Calu3 (cell line): ENCODE measurements around the gene TTLL11. TPM values are rescaled to one million over a fixed set of nuclear protein-coding genes. Genes with fewer than 3 reads are reported as not detected.

ENCODE experiments used
- BruUV-seq: library from RNA; stranded (reverse); fragments of 400-500 nt; replicated peaks from 2 replicates; lab custom pipeline; 2021; lab: Mats Ljungman, UMichigan
- CTCF ChIA-PET: fragments of 300-600 bp; sonication (Branson Sonifier 250); formaldehyde crosslinking; loops from one replicate; lab custom pipeline; 2022; ENCODE audit warnings: antibody characterized with exemption; lab: Charles Lee
- DNase-seq: peaks from one replicate; pipeline ENCODE4 v3.0.0; 2022
- H3K27ac Mint-ChIP-seq: one replicate; pipeline ENCODE4 v1.8.0; 2022; ENCODE audit warnings: mixed read lengths; ENCODE audit not compliant: unreplicated experiment
- H3K27me3 Mint-ChIP-seq: one replicate; pipeline ENCODE4 v1.8.0; 2022; ENCODE audit warnings: mixed read lengths; ENCODE audit not compliant: unreplicated experiment
- H3K36me3 Mint-ChIP-seq: one replicate; pipeline ENCODE4 v1.8.0; 2022; ENCODE audit warnings: mild to moderate bottlenecking, moderate library complexity, mixed read lengths; ENCODE audit not compliant: insufficient read depth, unreplicated experiment
- H3K4me1 Mint-ChIP-seq: one replicate; pipeline ENCODE4 v1.8.0; 2022; ENCODE audit warnings: mild to moderate bottlenecking, low read depth, mixed read lengths; ENCODE audit not compliant: unreplicated experiment
- H3K4me3 Mint-ChIP-seq: one replicate; pipeline ENCODE4 v1.8.0; 2022; ENCODE audit warnings: mild to moderate bottlenecking, low read depth, moderate library complexity, mixed read lengths; ENCODE audit not compliant: unreplicated experiment
- H3K9me3 Mint-ChIP-seq: one replicate; pipeline ENCODE4 v1.8.0; 2022; ENCODE audit warnings: low read depth, mixed read lengths; ENCODE audit not compliant: unreplicated experiment
- CTCF ChIP-seq: fragments of 200-600 bp; IDR thresholded peaks from one replicate; pipeline ENCODE4 v1.8.0; 2022; ENCODE audit warnings: antibody characterized with exemption; ENCODE audit not compliant: unreplicated experiment
- intact Hi-C: fragments of 100-400 bp; cut with micrococcal nuclease; formaldehyde crosslinking; loops from one replicate; pipeline ENCODE4 v1.10.0; 2022; ENCODE audit not compliant: unreplicated experiment
- total RNA-seq: library from RNA; stranded (reverse); gene quantifications from 2 replicates; pipeline ENCODE4 v1.2.3, GENCODE V29; 2022

The TTLL11 gene
- total RNA-seq, 1 experiment from 2014 or later: 10.5 TPM

- TF ChIP-seq CTCF: no peak
- Mint-ChIP-seq H3K4me3 (no peak overlapping the region), H3K27me3 (no peaks in the 10 kb centered on the region), H3K27ac (no peak overlapping the region), H3K9me3 (no peaks in the 10 kb centered on the region), H3K4me1 (no peaks in the 10 kb centered on the region), H3K36me3 (no peaks in the 10 kb centered on the region)
- DNase-seq: no peak
- CTCF ChIA-PET: no interaction called here
- intact Hi-C loops: no loop called here
- no TSS peak for BruUV-seq
Observed at GRCh38 chr9:121833061-121833460, 260.0 kb downstream of the TTLL11 start.

GRCh38 chr9:121831869-121832268 is 261.2 kb downstream of the TTLL11 start:
- no peak for TF ChIP-seq CTCF
- intact Hi-C loops: no loop called here
- no TSS peak for BruUV-seq

GRCh38 chr9:121830441-121831140 is 262.5 kb downstream of the TTLL11 start:
- no peak for DNase-seq
- H3K36me3 Mint-ChIP-seq: no peaks in the 10 kb centered on the region
- CTCF ChIA-PET: no interaction called here
- intact Hi-C loops: no loop called here
- no peak for TF ChIP-seq CTCF
- no peaks in the 10 kb centered on the region for H3K4me1 Mint-ChIP-seq
- no peak overlapping the region for H3K27ac Mint-ChIP-seq
- BruUV-seq: no TSS peak
- no peaks in the 10 kb centered on the region for H3K9me3 Mint-ChIP-seq
- H3K4me3 Mint-ChIP-seq: no peak overlapping the region
- H3K27me3 Mint-ChIP-seq: no peaks in the 10 kb centered on the region

More at GRCh38 chr9:121831869-121832268, 261.2 kb downstream of the TTLL11 start:
- Mint-ChIP-seq H3K36me3 (no peaks in the 10 kb centered on the region), H3K4me1 (no peaks in the 10 kb centered on the region), H3K9me3 (no peaks in the 10 kb centered on the region), H3K4me3 (no peak overlapping the region), H3K27ac (no peak overlapping the region), H3K27me3 (no peaks in the 10 kb centered on the region)
- CTCF ChIA-PET: no interaction called here
- no peak for DNase-seq

GRCh38 chr9:121827251-121827967 is 265.7 kb downstream of the TTLL11 start:
- H3K4me3 Mint-ChIP-seq: no peak overlapping the region
- CTCF ChIA-PET: no interaction called here
- H3K36me3 Mint-ChIP-seq: no peaks in the 10 kb centered on the region
- H3K9me3 Mint-ChIP-seq: no peaks in the 10 kb centered on the region
- H3K4me1 Mint-ChIP-seq: no peaks in the 10 kb centered on the region
- BruUV-seq: no TSS peak
- no peak overlapping the region for H3K27ac Mint-ChIP-seq
- intact Hi-C loops: no loop called here
- no peak for TF ChIP-seq CTCF
- no peak for DNase-seq
- H3K27me3 Mint-ChIP-seq: no peaks in the 10 kb centered on the region
